K562 (cell line): ENCODE measurements around the gene PLCL1.

ENCODE experiments used
- CHCHD3 ChIP-seq: fragments of 250-450 bp; sonication (Bioruptor Pico); IDR thresholded peaks from 2 replicates; pipeline ENCODE4 v2.1.2; 2022; ENCODE audit warnings: mild to moderate bottlenecking
- ELK1 ChIP-seq: sonication (generic); formaldehyde crosslinking; IDR thresholded peaks from 2 replicates; pipeline ENCODE4 v1.8.1; 2022; ENCODE audit warnings: missing genetic modification reagents
- GABPA ChIP-seq: fragments of 200-800 bp; sonication (Bioruptor generic); conservative IDR thresholded peaks from 2 replicates; pipeline ENCODE4 v1.6.1; 2016; ENCODE audit warnings: low read depth, missing genetic modification characterization, missing compliant biosample characterization

DNA sequence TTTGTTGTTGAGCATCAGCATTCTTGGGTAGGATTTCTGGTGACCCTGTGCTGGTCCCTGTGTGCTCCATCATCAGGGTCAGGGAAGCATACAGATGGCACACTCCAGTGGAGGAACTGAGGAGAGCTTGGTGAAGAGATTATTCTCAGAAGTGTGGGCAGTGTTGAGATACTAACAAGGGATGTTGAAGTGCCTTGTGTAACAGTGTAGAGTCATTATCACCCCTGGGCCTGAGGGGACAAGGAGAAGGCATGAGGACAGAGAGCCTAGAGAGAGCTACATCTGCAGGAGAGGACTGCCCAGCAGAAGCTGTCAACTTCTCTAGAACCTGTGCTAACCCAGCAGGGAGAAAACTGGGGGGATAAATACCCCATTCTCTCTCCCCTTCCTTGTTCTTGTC is 189.0 kb downstream of the PLCL1 start:
- TF ChIP-seq ELK1 (CRISPR knock-in tag) (no peak), CHCHD3 (CRISPR knock-in tag) (no peak), GABPA (no peak)
